OCI-LY7 (cell line): ENCODE measurements around the gene CLMN.

ENCODE experiments used
- EZH2phosphoT487 ChIP-seq: fragments of 200-600 bp; sonication (generic); IDR thresholded peaks from 2 replicates; pipeline ENCODE4 v1.6.1; 2018; ENCODE audit warnings: low read depth, borderline replicate concordance, mild to moderate bottlenecking, mixed run types, antibody characterized with exemption, low read length, moderate library complexity, mixed read lengths
- TF ChIP-seq, protein P1 (sequence below): fragments of 200-600 bp; sonication (generic); conservative IDR thresholded peaks from 2 replicates; pipeline ENCODE4 v1.5.1; 2014; ENCODE audit warnings: mild to moderate bottlenecking, antibody characterized with exemption, low read length, moderate library complexity, mixed read lengths

DNA sequence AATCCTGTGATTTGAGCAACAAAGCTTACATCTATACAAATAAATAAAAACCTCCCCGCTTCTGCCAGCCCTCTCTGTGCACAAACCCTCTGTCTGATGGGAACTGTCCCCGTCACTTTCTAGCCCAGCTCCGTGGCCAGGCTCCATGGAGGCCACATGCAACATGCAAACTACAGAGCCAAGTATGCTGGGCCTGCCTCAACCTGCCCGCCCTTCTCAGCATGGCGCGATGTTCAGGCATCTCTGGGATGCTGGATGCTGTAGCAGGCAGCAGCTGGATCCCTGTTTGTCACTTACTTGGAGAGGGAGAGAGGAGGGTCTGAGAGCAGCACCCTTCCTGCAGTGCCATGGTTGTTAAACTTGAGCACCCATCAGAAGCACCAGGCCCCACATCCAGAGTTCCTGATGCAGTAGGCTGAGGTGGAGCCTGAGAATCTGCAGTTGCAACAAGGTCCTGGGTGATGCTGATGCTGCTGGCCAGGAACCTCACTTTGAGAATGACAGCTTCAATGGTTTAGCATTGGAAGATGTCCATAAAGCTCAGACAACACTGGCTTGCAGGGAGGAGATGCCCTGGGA lies 32.4 kb downstream of the CLMN start:
- TF ChIP-seq, protein P1, sequence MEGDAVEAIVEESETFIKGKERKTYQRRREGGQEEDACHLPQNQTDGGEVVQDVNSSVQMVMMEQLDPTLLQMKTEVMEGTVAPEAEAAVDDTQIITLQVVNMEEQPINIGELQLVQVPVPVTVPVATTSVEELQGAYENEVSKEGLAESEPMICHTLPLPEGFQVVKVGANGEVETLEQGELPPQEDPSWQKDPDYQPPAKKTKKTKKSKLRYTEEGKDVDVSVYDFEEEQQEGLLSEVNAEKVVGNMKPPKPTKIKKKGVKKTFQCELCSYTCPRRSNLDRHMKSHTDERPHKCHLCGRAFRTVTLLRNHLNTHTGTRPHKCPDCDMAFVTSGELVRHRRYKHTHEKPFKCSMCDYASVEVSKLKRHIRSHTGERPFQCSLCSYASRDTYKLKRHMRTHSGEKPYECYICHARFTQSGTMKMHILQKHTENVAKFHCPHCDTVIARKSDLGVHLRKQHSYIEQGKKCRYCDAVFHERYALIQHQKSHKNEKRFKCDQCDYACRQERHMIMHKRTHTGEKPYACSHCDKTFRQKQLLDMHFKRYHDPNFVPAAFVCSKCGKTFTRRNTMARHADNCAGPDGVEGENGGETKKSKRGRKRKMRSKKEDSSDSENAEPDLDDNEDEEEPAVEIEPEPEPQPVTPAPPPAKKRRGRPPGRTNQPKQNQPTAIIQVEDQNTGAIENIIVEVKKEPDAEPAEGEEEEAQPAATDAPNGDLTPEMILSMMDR, result no peak
- TF ChIP-seq EZH2phosphoT487, result no peak
